GM21786 (cell line): ENCODE data around the gene TNS3.
"Not testable (repeated sequence)": the region's sequence is repeated elsewhere in the genome, so short reads cannot be mapped to it uniquely, and the experiment has no call there.

Experiments used
- ATAC-seq: cut with Tn5 transposase; IDR thresholded peaks from one replicate; pipeline ENCODE4 v1.9.1; 2021; ENCODE audit not compliant: unreplicated experiment

The TNS3 gene

DNA sequence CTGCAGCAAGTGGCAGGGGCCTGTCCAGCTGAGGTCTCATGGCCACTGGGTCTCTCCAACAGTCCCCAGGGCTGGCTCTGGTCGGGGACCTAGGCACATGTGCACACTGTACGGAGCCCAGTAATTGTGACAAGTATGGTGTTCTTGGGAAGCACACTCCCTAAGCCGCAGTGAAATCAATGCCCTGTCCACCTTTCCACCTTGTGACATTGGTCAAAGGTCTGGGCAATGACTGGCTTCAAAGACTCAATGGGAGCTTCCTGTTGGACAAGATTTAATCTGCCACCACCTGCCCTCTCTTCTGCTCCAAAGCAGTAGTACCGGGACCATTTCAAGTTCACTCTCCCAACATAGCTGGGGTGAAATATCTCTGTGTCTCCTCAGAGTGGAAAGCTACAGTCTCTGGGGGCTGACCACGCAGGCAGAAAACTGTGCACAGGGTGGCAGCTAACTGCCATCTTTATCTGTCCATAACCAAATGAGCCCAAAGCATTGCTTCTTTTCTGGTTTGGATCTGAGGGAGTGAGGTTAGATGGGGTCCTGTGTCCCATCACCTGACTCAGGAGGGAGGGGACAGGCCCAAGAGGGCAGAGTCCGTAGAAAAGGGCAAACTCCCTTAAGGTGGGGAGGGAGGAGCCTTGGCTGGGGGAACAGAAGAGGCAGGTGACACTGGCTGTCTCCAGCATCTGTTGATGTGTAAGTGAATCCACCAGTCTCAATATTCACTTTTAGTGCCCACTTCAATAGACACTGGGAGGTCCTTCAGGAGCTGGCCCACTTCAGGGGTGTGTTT is 307.7 kb downstream of the TNS3 start:
- no peak for ATAC-seq

DNA sequence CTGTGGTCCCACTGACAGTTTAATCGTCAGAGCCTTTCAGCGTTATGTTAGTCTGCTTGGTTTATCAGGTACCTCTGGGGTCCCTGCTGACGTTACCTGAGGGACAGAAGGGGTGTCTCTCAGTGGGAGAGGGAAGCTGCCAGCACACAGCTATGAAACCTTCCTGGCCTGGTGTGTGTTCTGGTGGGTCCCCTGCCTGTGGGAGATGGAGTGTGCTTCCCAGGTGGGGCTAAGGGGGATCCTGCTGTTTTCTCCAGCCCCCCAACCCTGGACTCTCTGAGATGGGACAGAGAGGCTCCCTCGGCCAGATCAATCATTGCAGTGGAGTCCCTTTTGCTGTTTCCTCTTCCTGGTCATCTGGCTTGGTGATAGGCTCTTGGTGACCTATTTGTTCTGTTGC is 308.8 kb downstream of the TNS3 start:
- ATAC-seq = no peak

DNA sequence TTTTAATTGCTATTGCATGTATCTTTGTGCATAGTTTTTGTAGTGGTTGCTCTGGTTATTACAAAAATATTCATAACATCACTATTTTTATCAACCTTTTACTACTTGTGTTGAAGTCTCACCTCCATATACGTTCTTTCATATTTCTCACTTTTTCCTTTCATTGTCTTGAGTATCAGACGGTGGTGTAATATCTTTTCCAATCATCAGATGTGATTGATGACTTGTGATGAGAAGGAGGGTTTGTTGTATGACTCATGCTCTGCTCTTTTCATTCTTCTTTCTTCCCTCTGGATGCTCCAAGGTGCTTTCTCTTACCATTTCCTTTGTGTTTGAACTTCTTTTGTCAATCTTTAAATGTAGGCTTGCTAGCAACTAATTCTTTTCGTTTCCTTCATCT is 310.2 kb downstream of the TNS3 start:
- no peak for ATAC-seq

DNA sequence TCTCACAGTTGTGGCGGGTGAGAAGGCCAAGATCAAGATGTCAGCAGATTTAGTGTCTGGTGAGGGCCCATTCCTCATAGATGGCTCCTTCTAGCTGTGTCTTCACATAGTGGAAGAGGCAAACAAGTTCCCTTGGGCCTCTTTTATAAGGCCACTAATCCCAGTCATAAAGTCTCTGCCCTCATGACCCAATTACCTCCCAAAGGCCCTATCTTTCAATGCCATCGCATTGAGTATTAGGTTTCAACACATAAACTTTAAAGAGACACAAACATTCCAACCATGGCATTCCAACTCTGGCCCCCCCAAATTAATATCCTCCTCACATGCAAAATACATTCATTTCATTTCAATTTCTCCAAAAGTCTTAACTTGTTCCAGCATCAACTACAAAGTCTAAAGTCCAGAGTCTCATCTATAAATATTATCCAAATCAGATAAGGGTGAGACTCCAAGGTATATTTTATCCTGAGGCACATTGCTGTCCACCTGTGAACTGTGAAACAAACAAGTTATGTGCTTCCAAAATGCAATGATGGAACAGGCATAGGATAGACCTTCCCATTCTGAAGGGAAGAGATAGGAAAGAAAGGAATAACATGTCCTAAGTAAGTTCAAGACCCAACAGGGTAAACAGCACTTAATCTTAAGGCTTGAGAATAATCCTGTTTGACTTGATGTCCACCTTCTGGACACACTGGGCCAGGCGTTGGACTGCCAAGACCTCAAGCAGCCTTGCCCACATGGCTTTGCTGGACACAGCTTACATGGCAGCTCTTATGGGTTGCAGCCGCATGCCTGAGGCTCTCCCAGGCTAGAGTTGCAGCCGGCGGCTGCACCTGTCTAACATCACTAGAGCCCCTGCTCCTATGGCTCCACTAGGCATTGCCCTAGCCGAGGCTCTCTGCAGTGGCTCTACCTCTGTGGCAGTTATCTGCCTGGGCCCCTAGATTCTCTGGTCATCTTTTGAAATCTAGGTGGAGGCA is 312.8 kb downstream of the TNS3 start:
- no peak for ATAC-seq

DNA sequence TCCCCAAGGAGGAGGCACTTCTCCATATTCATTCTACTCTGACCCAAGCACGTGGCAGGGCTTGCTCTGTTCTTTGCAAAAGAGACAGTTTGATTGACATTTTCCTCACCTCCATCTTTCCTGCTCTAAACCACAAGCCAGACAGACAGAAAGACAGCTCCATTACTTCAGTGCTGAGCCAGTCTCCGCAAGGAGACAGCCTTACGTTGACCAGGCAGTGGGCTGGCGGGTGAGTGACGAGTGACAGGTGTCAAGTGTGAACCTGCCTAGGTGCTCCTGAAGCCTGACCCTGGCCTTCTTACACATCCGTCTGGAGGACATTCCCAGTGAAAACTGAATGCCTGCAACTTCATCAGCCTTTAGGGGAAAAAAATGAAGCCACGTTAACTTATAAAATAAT is 314.6 kb downstream of the TNS3 start:
- ATAC-seq = no peak

DNA sequence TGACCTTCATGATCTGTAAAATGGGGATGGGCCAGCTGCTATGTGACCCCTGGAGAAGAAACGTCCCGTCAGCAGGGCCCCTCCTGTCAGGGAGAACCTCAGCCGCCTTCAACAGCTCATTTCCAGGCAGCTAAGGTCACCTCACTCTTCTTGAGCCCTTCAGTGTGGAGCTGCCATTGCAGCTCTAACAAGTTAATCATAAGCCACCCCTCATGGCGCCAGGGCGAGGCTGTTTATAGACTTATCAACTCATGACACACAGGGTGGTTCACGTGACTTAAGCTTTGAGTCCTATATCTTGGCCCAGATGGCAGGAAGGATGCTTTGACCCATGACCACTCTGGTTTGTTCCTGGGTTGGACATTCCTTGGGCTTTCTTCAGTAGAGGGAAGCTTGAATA is 315.1 kb downstream of the TNS3 start:
- ATAC-seq = no peak

DNA sequence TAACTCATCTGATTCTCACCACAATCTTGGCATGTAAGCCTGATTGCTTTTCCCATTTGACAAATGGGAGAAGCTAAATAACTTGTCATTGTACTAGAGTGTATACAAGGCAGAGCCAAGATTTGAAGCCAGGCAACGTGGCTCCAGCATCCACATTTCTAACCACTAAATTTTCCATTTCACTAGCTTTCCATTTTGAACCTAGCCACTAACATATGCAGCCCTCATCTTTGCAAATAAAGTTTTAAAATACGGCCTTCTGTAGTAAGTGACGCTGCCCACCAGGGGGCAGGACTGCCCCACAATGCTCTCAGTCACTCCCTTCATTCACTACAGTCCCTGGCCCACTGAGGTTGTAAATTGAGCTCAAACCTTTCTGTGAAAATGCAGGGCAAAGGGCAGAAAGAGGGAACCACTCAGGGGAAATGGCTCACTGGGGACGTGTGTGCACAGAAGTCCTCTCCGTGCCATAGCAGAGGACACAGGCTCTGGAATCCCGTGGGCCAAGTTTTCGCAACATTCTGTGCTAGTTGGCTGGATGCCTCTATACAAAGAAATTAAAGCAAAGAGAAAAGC is 315.7 kb downstream of the TNS3 start:
- ATAC-seq = peak; percentile 84

DNA sequence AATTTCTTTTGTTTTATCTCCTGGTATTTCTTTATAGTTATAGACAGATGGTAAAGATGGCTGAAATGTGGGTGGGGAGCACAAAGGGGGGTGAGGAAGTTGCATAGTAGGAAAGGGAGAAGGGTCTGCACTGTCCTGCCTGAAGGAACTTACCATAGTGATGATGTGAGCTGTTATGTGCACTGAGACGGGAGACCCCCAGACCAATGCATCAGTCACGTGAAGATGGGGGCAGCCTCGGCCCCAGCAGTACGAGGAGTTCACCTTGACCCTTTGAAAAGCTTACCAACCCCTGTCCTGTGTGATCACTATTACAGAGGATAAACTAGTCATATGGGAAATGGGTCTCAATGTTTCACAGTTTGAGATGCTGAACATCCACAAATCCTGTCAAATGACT is 316.3 kb downstream of the TNS3 start:
- no peak for ATAC-seq

DNA sequence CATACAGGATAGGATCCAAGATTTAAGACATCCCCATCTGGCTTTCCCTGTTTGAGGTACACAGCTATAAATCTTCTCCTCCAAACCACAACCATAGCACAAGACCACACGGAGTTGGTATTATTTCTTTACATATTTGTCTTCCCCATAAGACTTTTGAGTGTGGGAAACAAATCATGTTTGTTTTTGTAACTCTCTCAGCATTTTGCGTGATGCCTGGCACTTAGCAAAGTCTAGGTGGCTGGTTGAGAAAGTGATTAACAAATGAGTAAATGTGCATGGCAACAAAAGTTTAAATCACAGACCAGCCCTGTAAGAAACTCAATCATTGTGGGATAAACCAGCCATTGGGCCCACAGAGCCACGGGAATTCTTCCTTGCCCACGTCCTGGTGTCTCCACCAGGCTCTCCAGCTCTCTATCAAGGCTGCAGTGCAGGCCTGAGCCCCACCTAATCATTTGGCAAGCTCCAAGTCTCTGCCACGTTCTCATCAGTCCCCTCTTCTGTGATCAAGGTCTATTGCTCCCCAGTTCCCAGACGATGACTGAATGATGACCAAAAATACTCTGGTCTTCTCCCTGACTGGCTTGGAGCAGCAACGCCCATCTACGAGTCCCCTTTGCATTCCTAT is 317.8 kb downstream of the TNS3 start:
- no peak for ATAC-seq

DNA sequence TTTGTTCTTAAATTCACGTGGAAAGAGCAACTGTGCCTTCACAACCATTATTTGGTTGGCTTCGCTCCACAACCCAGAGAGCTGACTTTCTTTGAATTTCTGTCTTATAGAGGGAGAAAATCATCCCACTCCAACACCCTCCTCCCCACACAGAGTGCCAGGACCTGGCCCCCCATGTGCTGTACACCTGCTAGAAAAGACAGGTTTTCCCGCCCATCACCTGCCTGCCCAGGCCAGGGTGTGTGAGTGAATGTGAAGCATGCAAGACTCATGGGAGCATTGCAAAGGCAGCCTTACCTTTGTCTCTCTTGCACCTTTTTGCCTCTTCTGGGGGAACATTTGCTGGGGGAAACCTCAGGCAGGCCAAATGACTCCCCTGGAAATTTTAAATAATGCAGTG is 319.0 kb downstream of the TNS3 start:
- no peak for ATAC-seq

DNA sequence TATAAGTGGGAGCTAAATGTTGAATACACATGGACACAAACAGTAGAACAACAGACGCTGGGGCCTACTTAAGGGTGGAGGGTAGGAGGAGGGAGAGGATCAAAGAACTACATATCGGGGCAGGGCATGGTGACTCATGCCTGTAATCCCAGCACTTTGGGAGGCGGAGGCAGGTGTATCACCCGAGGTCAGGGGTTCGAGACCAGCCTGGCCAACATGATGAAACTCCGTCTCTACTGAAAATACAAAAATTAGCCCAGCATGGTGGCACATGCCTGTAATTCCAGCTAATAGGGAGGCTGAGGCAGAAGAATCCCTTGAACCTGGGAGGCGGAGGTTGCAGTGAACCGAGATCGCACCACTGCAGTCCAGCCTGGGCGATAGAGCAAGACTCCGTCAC is 319.8 kb downstream of the TNS3 start:
- ATAC-seq = not testable (repeated sequence)

DNA sequence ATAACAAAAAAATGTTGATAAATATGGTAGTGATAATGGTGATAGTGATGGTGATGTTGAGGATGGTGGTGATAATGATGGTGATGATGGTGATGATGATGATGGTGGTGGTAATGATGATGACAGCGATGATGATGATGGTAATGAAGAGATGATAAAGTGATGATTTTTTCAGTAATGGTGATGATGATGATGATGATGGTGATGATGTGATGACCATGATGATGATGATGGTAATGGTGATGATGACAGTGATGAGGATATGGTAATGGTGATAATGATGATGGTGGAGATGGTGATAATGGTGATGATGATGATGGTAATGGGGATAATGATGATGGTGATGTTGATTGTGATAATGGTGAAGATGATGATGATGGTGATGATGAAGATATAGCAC is 321.6 kb downstream of the TNS3 start:
- ATAC-seq = no peak

DNA sequence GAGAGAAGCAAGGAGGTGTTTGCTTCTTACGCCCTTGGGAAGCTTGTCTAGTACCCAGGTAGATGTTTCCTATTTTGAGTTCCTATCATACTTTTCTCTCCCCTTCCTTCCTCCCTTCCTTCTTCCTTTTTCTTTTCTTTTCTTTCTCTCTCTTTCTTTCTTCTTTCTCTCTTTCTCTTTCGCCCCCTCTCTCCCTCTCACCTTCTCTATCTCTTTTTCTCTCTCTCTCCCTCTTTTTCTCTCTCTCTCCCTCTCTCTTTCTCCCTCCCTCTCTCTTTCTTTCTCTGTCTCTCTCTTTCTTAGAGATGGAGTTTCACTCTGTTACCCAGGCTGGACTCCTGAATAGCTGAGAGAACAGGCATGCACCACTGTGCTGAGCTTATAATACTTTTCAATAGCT is 322.2 kb downstream of the TNS3 start:
- ATAC-seq = no peak

DNA sequence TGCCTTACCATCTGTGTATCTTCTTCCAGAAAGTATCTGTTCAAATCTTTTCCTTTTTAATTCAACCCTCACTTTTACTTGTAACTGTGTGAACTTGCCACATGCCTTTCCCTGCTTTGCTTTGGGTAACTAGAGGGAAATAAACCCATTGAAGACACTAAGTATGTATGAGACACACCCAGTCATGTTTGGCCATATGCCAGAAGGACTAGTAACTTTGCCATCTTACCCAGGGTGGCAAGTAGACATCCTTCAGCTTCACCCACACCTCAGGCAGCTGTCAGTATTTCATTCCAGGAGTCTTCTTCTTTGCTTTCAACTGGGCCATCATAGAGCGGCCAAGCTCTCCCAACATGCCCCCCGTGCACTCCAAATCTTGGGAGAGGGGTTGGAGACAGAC is 323.1 kb downstream of the TNS3 start:
- ATAC-seq = no peak

DNA sequence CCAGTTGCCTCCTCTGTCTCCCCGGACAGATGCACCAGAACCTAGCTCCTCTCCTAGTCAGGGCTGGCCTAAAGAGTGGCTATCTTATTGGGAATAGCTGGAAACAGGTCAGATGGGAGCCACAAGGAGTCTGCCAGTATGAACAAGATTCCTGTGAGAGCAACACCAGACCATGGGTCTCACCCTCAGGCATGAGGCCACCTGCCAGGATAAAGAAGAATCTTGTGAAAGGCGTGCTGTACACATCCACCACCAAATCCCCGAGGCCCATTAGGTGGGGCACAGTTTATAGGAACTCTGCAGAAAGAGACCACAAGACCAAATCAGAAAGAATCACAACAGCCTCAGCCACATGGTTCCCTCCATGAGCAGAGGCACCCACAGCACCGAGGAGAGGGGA is 325.9 kb downstream of the TNS3 start:
- ATAC-seq = no peak

DNA sequence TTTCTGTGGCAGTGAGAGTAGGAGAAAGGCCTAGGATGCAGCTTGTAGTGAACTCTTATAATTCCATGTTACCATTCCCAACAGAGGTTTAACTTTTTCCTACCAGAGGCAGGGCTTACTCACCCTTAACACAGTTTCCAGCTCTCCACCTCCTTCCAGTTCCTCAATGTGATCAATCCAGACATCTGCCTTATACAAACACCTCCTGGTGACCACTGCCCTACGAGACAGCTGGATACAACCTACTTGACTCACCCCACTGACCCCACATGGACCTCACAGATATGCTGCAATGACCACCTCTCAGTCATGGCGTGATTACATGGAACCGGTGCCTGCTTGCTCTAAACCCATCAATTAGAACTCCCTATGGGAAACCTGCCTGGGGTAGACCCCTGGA is 326.5 kb downstream of the TNS3 start:
- ATAC-seq = no peak

DNA sequence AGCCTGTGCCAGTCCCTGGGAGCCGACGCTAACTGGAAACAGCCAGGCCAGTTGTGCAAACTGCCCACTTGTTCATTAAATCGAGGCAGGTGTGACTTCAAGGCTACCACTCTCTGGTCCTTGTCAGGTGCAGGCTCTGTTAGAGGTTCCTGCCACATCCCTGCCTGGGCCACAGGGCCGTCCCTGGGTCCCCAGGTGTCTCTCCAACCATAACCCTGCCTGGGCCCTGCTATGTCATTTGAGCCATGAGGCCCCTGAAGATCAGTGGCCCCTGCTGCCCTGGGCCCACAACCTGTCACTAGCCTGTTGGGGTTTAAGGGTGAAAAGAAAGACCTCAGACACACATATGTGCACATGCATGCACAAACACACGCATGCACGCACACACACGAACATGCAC is 326.9 kb downstream of the TNS3 start:
- no peak for ATAC-seq

DNA sequence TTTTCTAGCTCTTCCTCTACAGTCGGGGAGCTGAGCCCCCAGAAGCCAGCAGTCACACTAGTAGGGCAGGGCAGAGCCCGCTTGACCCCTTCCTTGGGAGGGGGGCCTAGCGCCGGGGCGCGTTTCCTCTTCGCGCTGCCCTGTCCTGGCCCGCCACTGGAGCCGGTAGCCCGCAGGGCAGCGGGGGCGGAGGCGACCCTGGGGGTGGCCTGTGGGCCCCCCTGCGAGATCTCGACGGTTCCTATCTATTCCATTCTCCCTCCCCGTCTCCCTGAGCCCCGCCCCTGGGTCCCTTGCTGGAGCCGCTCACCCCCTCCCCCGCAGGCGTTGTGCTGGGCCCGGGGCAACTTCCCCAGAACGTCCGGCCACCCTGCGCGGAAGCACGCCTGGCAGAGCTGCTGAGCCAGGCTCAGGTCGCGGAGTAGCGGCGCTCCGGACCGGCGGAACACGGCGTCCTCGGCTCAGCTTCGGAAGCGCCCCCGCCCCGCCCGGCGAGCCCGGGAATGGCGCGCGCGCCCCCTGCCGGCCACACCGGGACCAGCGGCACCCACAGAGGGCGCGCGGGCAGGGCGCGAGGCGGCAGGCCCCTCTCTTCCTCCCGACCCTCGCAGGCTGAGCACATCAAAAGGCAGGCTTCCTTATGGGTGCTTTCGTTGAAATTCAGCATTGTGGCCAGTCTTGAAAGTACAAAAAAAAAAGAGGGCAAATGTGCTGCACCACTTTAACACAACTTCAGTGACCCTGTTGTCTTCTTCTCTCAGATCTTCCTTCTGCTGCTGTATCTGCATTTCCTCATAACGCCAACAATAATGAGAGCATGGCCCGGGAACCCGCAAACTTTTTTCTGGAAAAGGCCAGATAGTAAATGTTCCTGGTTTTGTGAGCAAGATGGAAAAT is 327.6 kb downstream of the TNS3 start:
- ATAC-seq = peak; percentile 55

DNA sequence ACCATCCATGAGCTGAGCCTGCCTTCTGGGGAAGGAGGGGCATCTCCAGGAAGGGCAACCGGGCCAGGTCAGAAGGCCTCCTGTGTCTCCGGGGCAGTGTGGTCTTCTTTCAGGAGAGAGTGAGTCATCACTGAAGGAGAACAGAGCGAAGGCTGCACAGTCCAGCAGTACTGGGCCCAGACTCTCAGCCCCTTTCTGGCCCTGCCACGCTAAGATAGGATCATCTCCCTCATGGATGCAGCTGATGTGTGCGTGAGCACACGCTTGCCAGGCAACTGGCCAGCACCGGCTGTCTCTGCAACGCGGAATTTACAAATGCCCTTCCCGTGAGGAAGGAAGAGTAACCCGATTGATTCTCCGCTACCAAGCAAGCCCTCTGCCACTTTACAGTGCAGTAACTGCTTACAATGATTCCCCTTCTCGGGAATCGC is 328.2 kb downstream of the TNS3 start:
- peak; percentile 58 for ATAC-seq

DNA sequence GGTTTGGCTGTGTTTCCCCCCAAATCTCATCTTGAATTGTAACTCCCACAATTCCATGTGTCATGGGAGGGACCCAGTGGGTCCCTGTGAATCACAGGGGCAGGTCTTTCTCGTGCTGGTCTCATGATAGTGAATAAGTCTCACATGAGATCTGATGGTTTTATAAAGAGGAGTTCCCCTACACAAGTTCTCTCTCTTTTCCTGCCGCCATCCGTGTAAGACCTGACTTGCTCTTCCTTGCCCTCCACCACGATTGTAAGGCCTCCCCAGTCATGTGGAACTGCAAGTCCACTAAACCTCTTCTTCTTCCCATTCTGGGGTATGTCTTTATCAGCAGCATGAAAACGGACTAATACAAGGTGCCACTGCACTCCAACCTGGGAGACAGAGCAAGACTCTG is 329.2 kb downstream of the TNS3 start:
- no peak for ATAC-seq
